OCI-LY7 (cell line): ENCODE results near the gene ARL6IP5.

Experiments
- EZH2phosphoT487 ChIP-seq: fragments of 200-600 bp; sonication (generic); IDR thresholded peaks from 2 replicates; pipeline ENCODE4 v1.6.1; 2018; ENCODE audit warnings: low read depth, borderline replicate concordance, mild to moderate bottlenecking, mixed run types, antibody characterized with exemption, low read length, moderate library complexity, mixed read lengths
- TF ChIP-seq, protein P1 (sequence below): fragments of 200-600 bp; sonication (generic); conservative IDR thresholded peaks from 2 replicates; pipeline ENCODE4 v1.5.1; 2014; ENCODE audit warnings: mild to moderate bottlenecking, antibody characterized with exemption, low read length, moderate library complexity, mixed read lengths

DNA sequence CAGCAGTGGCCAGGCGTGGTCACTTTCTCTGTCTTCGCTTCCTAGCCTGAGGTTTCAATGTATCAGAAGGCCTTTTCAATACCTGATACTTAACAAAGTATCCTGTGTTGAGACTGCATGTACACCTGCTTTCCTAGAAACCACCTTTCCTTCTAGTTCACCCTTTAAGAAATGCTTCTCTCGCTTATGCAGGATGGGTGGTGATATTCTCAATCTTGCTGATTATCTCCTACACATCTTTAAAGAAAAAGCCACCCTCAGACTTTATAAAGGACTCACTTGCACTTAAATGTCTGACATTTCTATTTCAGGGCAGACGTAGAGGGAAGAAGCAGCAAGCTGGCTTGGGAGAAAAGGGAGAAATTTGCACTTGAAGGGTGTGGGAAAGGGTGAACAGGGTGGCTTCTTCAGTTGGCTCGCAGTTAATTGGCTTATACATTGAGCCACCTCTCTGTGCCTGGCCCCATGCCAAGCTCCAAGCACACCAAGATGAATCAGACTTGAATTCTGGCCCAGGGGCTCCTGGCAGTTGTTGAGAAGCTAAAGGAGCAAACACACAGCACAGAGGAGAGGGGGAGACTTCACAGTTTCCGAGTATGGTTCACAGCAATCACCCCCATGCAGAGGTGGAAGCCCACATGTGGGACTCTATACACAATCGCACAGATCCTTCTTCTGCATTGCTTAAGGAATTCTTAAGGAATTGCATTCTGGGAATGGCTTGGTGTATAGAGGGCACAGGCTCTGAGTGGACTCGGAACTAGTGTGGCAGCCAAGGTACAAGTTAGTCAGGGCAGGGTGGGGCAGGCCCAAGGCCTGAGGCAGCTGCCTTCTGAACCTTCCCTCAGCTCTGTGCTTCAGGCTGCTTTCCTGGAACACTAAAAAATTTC, 1.3 kb downstream of the ARL6IP5 start:
- no peak for TF ChIP-seq EZH2phosphoT487
- TF ChIP-seq, protein P1, sequence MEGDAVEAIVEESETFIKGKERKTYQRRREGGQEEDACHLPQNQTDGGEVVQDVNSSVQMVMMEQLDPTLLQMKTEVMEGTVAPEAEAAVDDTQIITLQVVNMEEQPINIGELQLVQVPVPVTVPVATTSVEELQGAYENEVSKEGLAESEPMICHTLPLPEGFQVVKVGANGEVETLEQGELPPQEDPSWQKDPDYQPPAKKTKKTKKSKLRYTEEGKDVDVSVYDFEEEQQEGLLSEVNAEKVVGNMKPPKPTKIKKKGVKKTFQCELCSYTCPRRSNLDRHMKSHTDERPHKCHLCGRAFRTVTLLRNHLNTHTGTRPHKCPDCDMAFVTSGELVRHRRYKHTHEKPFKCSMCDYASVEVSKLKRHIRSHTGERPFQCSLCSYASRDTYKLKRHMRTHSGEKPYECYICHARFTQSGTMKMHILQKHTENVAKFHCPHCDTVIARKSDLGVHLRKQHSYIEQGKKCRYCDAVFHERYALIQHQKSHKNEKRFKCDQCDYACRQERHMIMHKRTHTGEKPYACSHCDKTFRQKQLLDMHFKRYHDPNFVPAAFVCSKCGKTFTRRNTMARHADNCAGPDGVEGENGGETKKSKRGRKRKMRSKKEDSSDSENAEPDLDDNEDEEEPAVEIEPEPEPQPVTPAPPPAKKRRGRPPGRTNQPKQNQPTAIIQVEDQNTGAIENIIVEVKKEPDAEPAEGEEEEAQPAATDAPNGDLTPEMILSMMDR, result no peak
